ENCODE results near the gene ENTPD2.

The ENTPD2 gene

GRCh38 chr9:137031904-137032640, 21.8 kb downstream of the ENTPD2 start, which contains the start of gene FUT7:
TSS of gene FUT7 (minus strand) at chr9:137032088. CDS start at chr9:137031991, 97 bp downstream.
- no peak for DNase-seq (ENCODE audit: low read depth in 1 of 2, low spot score in 1 of 2)

- DNase-seq (ENCODE audit: low read depth in 1 of 2, low spot score in 1 of 2), result no peak
These were observed 23.0 kb downstream of the ENTPD2 start for GRCh38 chr9:137030538-137031527.

- DNase-seq (ENCODE audit: low read depth in 1 of 2, low spot score in 1 of 2), result no peak
These were observed 23.9 kb downstream of the ENTPD2 start for GRCh38 chr9:137030006-137030405.

- DNase-seq (ENCODE audit: low read depth in 1 of 2, low spot score in 1 of 2), result peak; percentile 43 to 65
These were observed 24.6 kb downstream of the ENTPD2 start for GRCh38 chr9:137029058-137029936.

- peak; percentile 54 to 59 for DNase-seq (ENCODE audit: low read depth in 1 of 2, low spot score in 1 of 2)
These were observed 25.4 kb downstream of the ENTPD2 start for GRCh38 chr9:137028263-137029057.

GRCh38 chr9:137027369-137028262, 26.2 kb downstream of the ENTPD2 start, which contains the start of gene ABCA2:
TSS of gene ABCA2 (minus strand) at chr9:137028237. CDS start at chr9:137028140, 97 bp downstream.
- no peak for DNase-seq (ENCODE audit: low read depth in 1 of 2, low spot score in 1 of 2)

GRCh38 chr9:137026828-137027227, 27.0 kb downstream of the ENTPD2 start:
- DNase-seq (ENCODE audit: low read depth in 1 of 2, low spot score in 1 of 2), result no peak

GRCh38 chr9:137026384-137026783, 27.5 kb downstream of the ENTPD2 start:
- DNase-seq (ENCODE audit: low read depth in 1 of 2, low spot score in 1 of 2), result no peak

- DNase-seq (ENCODE audit: low read depth in 1 of 2, low spot score in 1 of 2), result no peak
These were observed 28.3 kb downstream of the ENTPD2 start for GRCh38 chr9:137025517-137025966.

- DNase-seq (ENCODE audit: low read depth in 1 of 2, low spot score in 1 of 2), result no peak
These were observed 30.3 kb downstream of the ENTPD2 start for GRCh38 chr9:137023583-137023991.

GRCh38 chr9:137023157-137023556, 30.7 kb downstream of the ENTPD2 start:
- no peak for DNase-seq (ENCODE audit: low read depth in 1 of 2, low spot score in 1 of 2)

- no peak for DNase-seq (ENCODE audit: low read depth in 1 of 2, low spot score in 1 of 2)
These were observed 31.2 kb downstream of the ENTPD2 start for GRCh38 chr9:137022662-137023008.

GRCh38 chr9:137021979-137022661, 31.7 kb downstream of the ENTPD2 start:
- peak; percentile 31 to 64 for DNase-seq (ENCODE audit: low read depth in 1 of 2, low spot score in 1 of 2)

GRCh38 chr9:137021568-137021978, 32.3 kb downstream of the ENTPD2 start:
- DNase-seq (ENCODE audit: low read depth in 1 of 2, low spot score in 1 of 2), result no peak

GRCh38 chr9:137020771-137021567, 32.9 kb downstream of the ENTPD2 start:
- no peak for DNase-seq (ENCODE audit: low read depth in 1 of 2, low spot score in 1 of 2)

GRCh38 chr9:137019891-137020683, 33.8 kb downstream of the ENTPD2 start:
- no peak for DNase-seq (ENCODE audit: low read depth in 1 of 2, low spot score in 1 of 2)
